ENCODE results near the gene LAMA3.

- TF ChIP-seq CTCF (IDR thresholded peaks at IDR 0.05): no peak
- no peak for TF ChIP-seq POLR2A (IDR thresholded peaks at IDR 0.05)
- TF ChIP-seq EP300 (IDR thresholded peaks at IDR 0.05): no peak
Measured at GRCh38 chr18:23758281-23758680, 69.0 kb downstream of the LAMA3 start.

Data from tibial nerve (tissue), 4 donors.